ENCODE data around the gene NPR3. TPM values are rescaled to one million over a fixed set of nuclear protein-coding genes. Genes with fewer than 3 reads are reported as not detected.

Gene NPR3
- total RNA-seq, 1 experiment from 2014 or later = not detected

GRCh38 chr5:32711681-32712480 is 760 bp downstream of the NPR3 start:
- H3K18ac ChIP-seq (ENCODE audit: insufficient read length, low read depth, low read length) = no peak overlapping the region
- no peak overlapping the region for H2AK5ac ChIP-seq (ENCODE audit: insufficient read length, low read length)
- Mint-ChIP-seq H3K4me3 (peak overlapping the region; percentile 39 to 85), H3K27ac (no peak overlapping the region), H3K9me3 (peaks cover 4 to 6% of the 10 kb centered on the region in 2 experiments; a peak in 3 of 5 replicates), H3K36me3 (ENCODE audit: insufficient read depth in 1 of 3, low read depth in 3 of 3) (no peaks in the 10 kb centered on the region; a peak in 1 of 7 replicates), H3K27me3 (ENCODE audit: low read depth) (peaks cover 85% of the 10 kb centered on the region), H3K4me1 (peaks cover 34 to 41% of the 10 kb centered on the region in 2 experiments)
- H2BK20ac ChIP-seq (ENCODE audit: low read depth, low read length, poor library complexity, severe bottlenecking) = no peak overlapping the region
- TF ChIP-seq, protein P1, sequence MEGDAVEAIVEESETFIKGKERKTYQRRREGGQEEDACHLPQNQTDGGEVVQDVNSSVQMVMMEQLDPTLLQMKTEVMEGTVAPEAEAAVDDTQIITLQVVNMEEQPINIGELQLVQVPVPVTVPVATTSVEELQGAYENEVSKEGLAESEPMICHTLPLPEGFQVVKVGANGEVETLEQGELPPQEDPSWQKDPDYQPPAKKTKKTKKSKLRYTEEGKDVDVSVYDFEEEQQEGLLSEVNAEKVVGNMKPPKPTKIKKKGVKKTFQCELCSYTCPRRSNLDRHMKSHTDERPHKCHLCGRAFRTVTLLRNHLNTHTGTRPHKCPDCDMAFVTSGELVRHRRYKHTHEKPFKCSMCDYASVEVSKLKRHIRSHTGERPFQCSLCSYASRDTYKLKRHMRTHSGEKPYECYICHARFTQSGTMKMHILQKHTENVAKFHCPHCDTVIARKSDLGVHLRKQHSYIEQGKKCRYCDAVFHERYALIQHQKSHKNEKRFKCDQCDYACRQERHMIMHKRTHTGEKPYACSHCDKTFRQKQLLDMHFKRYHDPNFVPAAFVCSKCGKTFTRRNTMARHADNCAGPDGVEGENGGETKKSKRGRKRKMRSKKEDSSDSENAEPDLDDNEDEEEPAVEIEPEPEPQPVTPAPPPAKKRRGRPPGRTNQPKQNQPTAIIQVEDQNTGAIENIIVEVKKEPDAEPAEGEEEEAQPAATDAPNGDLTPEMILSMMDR (conservative IDR thresholded peaks at IDR 0.05) = no peak
- H4K8ac ChIP-seq (replicated peaks; ENCODE audit: insufficient read length, low read depth, low read length) = no peak overlapping the region
- H2BK5ac ChIP-seq (ENCODE audit: insufficient read length, low read length) = no peak overlapping the region
- no peak overlapping the region for H3T11ph ChIP-seq (ENCODE audit: low read length)
- H2AFZ ChIP-seq (ENCODE audit: low read length) = no peak overlapping the region
- no peak overlapping the region for H2BK15ac ChIP-seq (ENCODE audit: low read depth, low read length)
- WGBS (ENCODE audit: extremely low coverage, insufficient read length, low lambda C conversion rate) = no CpG with 5 or more reads among the region's 76 CpGs
- H3K27ac ChIP-seq (ENCODE audit: insufficient read length, low read depth, low read length) = no peak overlapping the region
- no peaks in the 10 kb centered on the region for H3K9me3 ChIP-seq (ENCODE audit: control insufficient read depth, low read depth, low read length)
- peaks cover 61% of the 10 kb centered on the region for H3K27me3 ChIP-seq (ENCODE audit: insufficient read depth, low read length)
- no peaks in the 10 kb centered on the region for H3K4me1 ChIP-seq (ENCODE audit: insufficient read depth, low read length)
- no peaks in the 10 kb centered on the region for H3K79me1 ChIP-seq (ENCODE audit: insufficient read depth, low read depth, low read length, poor library complexity, severe bottlenecking)
- no peaks in the 10 kb centered on the region for H4K20me1 ChIP-seq (ENCODE audit: control insufficient read depth, insufficient read depth, insufficient read length)
- no peak overlapping the region for H4K91ac ChIP-seq (ENCODE audit: insufficient read length, low read depth, low read length)
- no peak overlapping the region for H4K5ac ChIP-seq (ENCODE audit: insufficient read length, low read depth, low read length)
- H2BK120ac ChIP-seq (ENCODE audit: low read depth, low read length, poor library complexity, severe bottlenecking) = no peak overlapping the region
- no peak overlapping the region for H3K23ac ChIP-seq (ENCODE audit: insufficient read length, low read depth, low read length)
- H3K9ac ChIP-seq (ENCODE audit: extremely low read depth, insufficient read length, low read length) = no peak overlapping the region
- no peak overlapping the region for H3K14ac ChIP-seq (ENCODE audit: insufficient read depth, low read length)
- H3K4me2 ChIP-seq (ENCODE audit: insufficient read depth, insufficient read length, low read length) = peak overlapping the region; percentile 85
- H3K4ac ChIP-seq (ENCODE audit: low read depth, low read length) = no peak overlapping the region
- peak; percentile 51 for DNase-seq
- no peak overlapping the region for H2BK12ac ChIP-seq (ENCODE audit: insufficient read length, low read depth, low read length)
- H3K79me2 ChIP-seq (ENCODE audit: insufficient read depth, low read length) = no peaks in the 10 kb centered on the region
- H3K56ac ChIP-seq (ENCODE audit: insufficient read length, low read depth, low read length) = no peak overlapping the region
- H3K23me2 ChIP-seq (ENCODE audit: insufficient read length, low read depth, low read length, poor library complexity, severe bottlenecking) = peaks cover 23% of the 10 kb centered on the region

Data from H9 (cell line).